ENCODE measurements around the gene DNAH8. TPM values are rescaled to one million over a fixed set of nuclear protein-coding genes. Genes with fewer than 3 reads are reported as not detected.

Gene DNAH8
- total RNA-seq, 1 donor from 2014 or later, result not detected

- peaks cover 16% of the 10 kb centered on the region for H3K27me3 ChIP-seq (ENCODE audit: insufficient read depth, low read length)
- no peak for TF ChIP-seq CTCF (IDR thresholded peaks at IDR 0.05; ENCODE audit: insufficient read depth, low read depth, low read length)
- TF ChIP-seq EZH2 (IDR thresholded peaks at IDR 0.05; ENCODE audit: insufficient read depth, low read length), result peak; percentile 66
- H3K27ac ChIP-seq (ENCODE audit: low read depth, low read length), result no peak within 1 kb of the TSS
- H3K9me3 ChIP-seq (ENCODE audit: insufficient read depth, low read depth, low read length), result no peaks in the 10 kb centered on the region
- H4K20me1 ChIP-seq (ENCODE audit: insufficient read depth, low read length), result no peaks in the 10 kb centered on the region
- Mint-ChIP-seq H3K9me3 (ENCODE audit: unreplicated experiment) (no peaks in the 10 kb centered on the region), H3K27me3 (ENCODE audit: low read depth, unreplicated experiment) (peaks cover 55% of the 10 kb centered on the region), H3K4me3 (ENCODE audit: unreplicated experiment) (peak within 1 kb of the TSS; percentile 20), H3K27ac (ENCODE audit: unreplicated experiment) (no peak within 1 kb of the TSS), H3K36me3 (ENCODE audit: low read depth, unreplicated experiment) (no peaks in the 10 kb centered on the region), H3K4me1 (ENCODE audit: low read depth, unreplicated experiment) (peaks cover 13% of the 10 kb centered on the region)
- no peaks in the 10 kb centered on the region for H3K36me3 ChIP-seq (ENCODE audit: insufficient read depth, low read length)
- no peak within 1 kb of the TSS for H3K9ac ChIP-seq (ENCODE audit: low read length)
- DNase-seq (ENCODE audit: low read depth) (no peak), FAIRE-seq (no peak)
- no peak within 1 kb of the TSS for H2AFZ ChIP-seq (ENCODE audit: low read depth, low read length)
- H3K4me2 ChIP-seq (ENCODE audit: low read length), result no peak within 1 kb of the TSS
- H3K79me2 ChIP-seq (ENCODE audit: insufficient read depth, low read length), result no peaks in the 10 kb centered on the region
- no peak within 1 kb of the TSS for H3K4me3 ChIP-seq (ENCODE audit: insufficient read depth, low read depth, low read length)
- no peaks in the 10 kb centered on the region for H3K4me1 ChIP-seq (ENCODE audit: insufficient read depth, low read length)
Measured at GRCh38 chr6:39048481-39049399, 333.6 kb downstream of the DNAH8 start, which contains the start of gene GLP1R. Gene GLP1R (plus strand): TSS chr6:39048781. CDS start chr6:39048841, 60 bp downstream.

DNA sequence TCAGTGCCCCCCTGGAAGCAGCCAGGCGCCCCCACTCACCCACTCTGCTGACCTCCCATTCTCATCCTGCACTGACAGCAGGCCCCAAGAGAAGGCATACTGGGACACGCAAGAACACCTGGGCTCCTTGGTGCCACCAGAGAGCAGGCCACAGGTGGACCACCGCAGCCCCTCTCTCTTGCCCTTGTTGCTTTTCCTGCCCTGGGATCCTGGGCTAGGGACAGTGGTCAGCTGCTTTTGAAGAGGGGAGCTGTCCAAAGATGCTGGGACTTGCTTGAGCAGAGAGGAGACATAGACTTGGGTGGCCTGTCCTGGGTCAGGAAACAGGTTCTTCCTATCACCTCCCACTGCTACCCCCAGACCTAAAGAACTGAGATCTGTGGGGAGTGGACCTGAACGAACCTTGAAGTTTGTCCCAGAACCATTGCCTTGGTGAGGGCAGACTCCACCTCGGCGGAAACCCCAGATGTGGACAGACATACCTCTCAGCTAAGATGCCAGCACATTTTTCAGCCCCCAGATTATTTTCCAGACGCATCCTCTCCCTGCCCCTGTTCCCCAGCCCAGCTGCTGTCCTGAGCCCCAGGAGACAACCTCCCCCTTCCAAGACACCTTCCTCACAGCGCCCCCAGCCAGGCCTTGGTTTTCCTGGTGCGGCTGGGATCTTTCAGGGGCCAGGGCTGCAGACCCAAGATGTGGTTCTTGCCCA lies 334.6 kb downstream of the DNAH8 start:
- Histone ChIP-seq H3K27me3 (ENCODE audit: insufficient read depth, low read length) (peaks cover 16% of the 10 kb centered on the region), H3K36me3 (ENCODE audit: insufficient read depth, low read length) (no peaks in the 10 kb centered on the region), H3K9ac (ENCODE audit: low read length) (no peak overlapping the region), H3K4me3 (ENCODE audit: insufficient read depth, low read depth, low read length) (no peak overlapping the region), H3K79me2 (ENCODE audit: insufficient read depth, low read length) (no peaks in the 10 kb centered on the region), H3K4me1 (ENCODE audit: insufficient read depth, low read length) (no peaks in the 10 kb centered on the region), H3K4me2 (ENCODE audit: low read length) (no peak overlapping the region), H3K9me3 (ENCODE audit: insufficient read depth, low read depth, low read length) (no peaks in the 10 kb centered on the region), H2AFZ (ENCODE audit: low read depth, low read length) (no peak overlapping the region), H4K20me1 (ENCODE audit: insufficient read depth, low read length) (no peaks in the 10 kb centered on the region), H3K27ac (ENCODE audit: low read depth, low read length) (no peak overlapping the region)
- DNase-seq (ENCODE audit: low read depth) (no peak), FAIRE-seq (no peak)
- Mint-ChIP-seq H3K36me3 (ENCODE audit: low read depth, unreplicated experiment) (no peaks in the 10 kb centered on the region), H3K27ac (ENCODE audit: unreplicated experiment) (no peak overlapping the region), H3K4me1 (ENCODE audit: low read depth, unreplicated experiment) (peaks cover 13% of the 10 kb centered on the region), H3K4me3 (ENCODE audit: unreplicated experiment) (no peak overlapping the region), H3K9me3 (ENCODE audit: unreplicated experiment) (no peaks in the 10 kb centered on the region), H3K27me3 (ENCODE audit: low read depth, unreplicated experiment) (peaks cover 59% of the 10 kb centered on the region)
- TF ChIP-seq CTCF (IDR thresholded peaks at IDR 0.05; ENCODE audit: insufficient read depth, low read depth, low read length), result no peak
- TF ChIP-seq EZH2 (IDR thresholded peaks at IDR 0.05; ENCODE audit: insufficient read depth, low read length), result no peak
